Esophagus (tissue), 2 donors: Measurements from ENCODE around the gene BPHL. TPM values are rescaled to one million over a fixed set of nuclear protein-coding genes. Genes with fewer than 3 reads are reported as not detected.

ENCODE experiments used
- H3K27ac ChIP-seq, 2 donors: one replicate each; pipeline ENCODE4 v1.5.1; 2013; ENCODE audit warnings: low read depth in 2 of 2, mild to moderate bottlenecking in 2 of 2, inconsistent platforms in 1 of 2, low read length in 1 of 2, moderate library complexity in 1 of 2
- H3K27me3 ChIP-seq, 2 donors: one replicate each; pipeline ENCODE4 v1.6.1; 2013; ENCODE audit warnings: low read length in 2 of 2, control low read depth in 1 of 2, mild to moderate bottlenecking in 1 of 2; ENCODE audit not compliant: insufficient read depth in 2 of 2, control insufficient read depth in 1 of 2
- H3K36me3 ChIP-seq, 2 donors: one replicate each; pipeline ENCODE4 v1.6.1; 2013; ENCODE audit warnings: low read length in 1 of 2; ENCODE audit not compliant: control insufficient read depth in 2 of 2, insufficient read depth in 2 of 2
- H3K4me1 ChIP-seq, 2 donors: one replicate each; pipeline ENCODE4 v1.6.1; 2013; ENCODE audit warnings: low read length in 1 of 2; ENCODE audit not compliant: control insufficient read depth in 2 of 2, insufficient read depth in 2 of 2
- H3K4me3 ChIP-seq, 2 donors: one replicate each; pipeline ENCODE4 v1.5.1; 2013; ENCODE audit warnings: low read length in 2 of 2, mild to moderate bottlenecking in 2 of 2, low read depth in 1 of 2, moderate library complexity in 1 of 2
- H3K9me3 ChIP-seq, 2 donors: one replicate each; pipeline ENCODE4 v1.6.1; 2013; ENCODE audit warnings: mild to moderate bottlenecking in 2 of 2, low read depth in 1 of 2, low read length in 1 of 2, moderate library complexity in 1 of 2; ENCODE audit not compliant: control insufficient read depth in 2 of 2, insufficient read depth in 1 of 2
- WGBS, 2 donors: extraction: QIAGEN DNeasy Blood & Tissue Kit; methylation state at CpG; one replicate each; pipeline ENCODE4 v1.1.7; 2013; 5-methylcytosine and 5-hydroxymethylcytosine counted together
- polyA plus RNA-seq, 2 donors: library from polyadenylated mRNA; stranded (reverse); fragments of 200-250 nt; gene quantifications; one replicate each; pipeline ENCODE4 v1.2.3, GENCODE V29; 2013
- donor health status: healthy with polysubstance abuse.
- donor health status: Bipolar disorder and iron deficiency.

Gene BPHL
- polyA plus RNA-seq, 2 donors = 12.5 to 13.2 TPM

DNA sequence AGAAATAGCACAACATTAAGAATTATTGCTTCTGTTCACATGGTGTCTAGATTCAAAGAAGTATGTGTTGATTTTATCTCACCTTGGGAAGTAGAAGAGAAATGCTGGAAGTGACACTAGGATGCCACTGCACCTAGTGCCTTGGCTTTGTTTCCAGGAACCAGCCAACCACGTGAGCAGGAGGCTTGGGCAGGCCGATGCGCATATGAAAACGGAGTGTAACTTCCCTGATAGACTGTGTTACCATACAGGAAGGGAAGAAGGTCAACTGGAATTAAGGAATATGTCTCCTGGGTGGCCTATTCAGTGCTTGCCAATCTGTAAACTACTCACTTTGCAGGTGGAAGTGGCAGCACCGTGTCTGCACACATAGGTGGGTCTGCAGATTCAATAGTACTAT lies 80.9 kb downstream of the BPHL start:
- no peaks in the 10 kb centered on the region for H3K9me3 ChIP-seq
- H3K4me1 ChIP-seq = peaks cover 0 to 4% of the 10 kb centered on the region in 2 donors
- 83 to 87% methylated on average over 5 of the region's 5 CpGs for WGBS, 2 donors
- H3K36me3 ChIP-seq = no peaks in the 10 kb centered on the region
- no peak overlapping the region for H3K27ac ChIP-seq
- no peaks in the 10 kb centered on the region for H3K27me3 ChIP-seq
- no peak overlapping the region for H3K4me3 ChIP-seq

- no peaks in the 10 kb centered on the region for H3K36me3 ChIP-seq
- no peaks in the 10 kb centered on the region for H3K27me3 ChIP-seq
- no peak overlapping the region for H3K27ac ChIP-seq
- H3K9me3 ChIP-seq = no peaks in the 10 kb centered on the region
- no peak overlapping the region for H3K4me3 ChIP-seq
- peaks cover 0 to 4% of the 10 kb centered on the region in 2 donors for H3K4me1 ChIP-seq
Observed at GRCh38 chr6:3200682-3201081, 82.2 kb downstream of the BPHL start.

DNA sequence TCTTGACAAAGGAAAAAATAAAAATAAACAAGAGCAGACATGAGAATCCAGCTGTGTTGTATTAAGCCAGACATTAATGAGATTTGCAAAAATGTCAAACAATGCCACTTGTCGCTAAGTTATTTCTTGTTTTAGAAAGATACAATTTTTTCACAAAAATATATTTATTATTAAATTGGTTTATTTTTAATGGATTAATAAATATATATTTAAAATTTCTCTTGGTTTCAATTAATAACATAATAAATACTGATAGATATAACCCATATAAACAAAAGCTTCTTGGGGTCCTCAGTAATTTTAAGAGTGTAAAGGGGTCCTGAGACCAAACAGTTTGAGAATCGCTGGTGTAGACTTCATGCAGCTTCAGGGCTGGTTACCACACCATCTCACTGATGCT lies 82.9 kb downstream of the BPHL start:
- WGBS, 2 donors = 88 to 91% methylated on average over 2 of the region's 2 CpGs
- no peaks in the 10 kb centered on the region for H3K9me3 ChIP-seq
- H3K4me3 ChIP-seq = no peak overlapping the region
- H3K36me3 ChIP-seq = no peaks in the 10 kb centered on the region
- no peak overlapping the region for H3K27ac ChIP-seq
- no peaks in the 10 kb centered on the region for H3K4me1 ChIP-seq
- no peaks in the 10 kb centered on the region for H3K27me3 ChIP-seq

Other genes starting within 250 kb of the BPHL start
- 1 to 10 TPM; 1.7 to 4.3 TPM for gene SERPINB9, start 215.4 kb upstream of the BPHL start, polyA plus RNA-seq
- 10 to 100 TPM; 86.1 to 95.7 TPM for gene SERPINB6, start 147.1 kb upstream of the BPHL start, polyA plus RNA-seq
- 10 to 100 TPM; 24.2 to 40.0 TPM for gene NQO2, start 118.8 kb upstream of the BPHL start, polyA plus RNA-seq
- 10 to 100 TPM; 11.1 to 13.3 TPM for gene RIPK1, start 50.2 kb upstream of the BPHL start, polyA plus RNA-seq
- 100 to 1,000 TPM in 1 of 2 donors, 10 to 100 TPM in 1; 23.3 to 115 TPM for gene TUBB2A, start 38.8 kb downstream of the BPHL start, polyA plus RNA-seq
- 1 to 10 TPM; 1.6 to 8.4 TPM for gene TUBB2B, start 108.9 kb downstream of the BPHL start, polyA plus RNA-seq
- gene PSMG4, start 140.2 kb downstream of the BPHL start, polyA plus RNA-seq = 10 to 100 TPM; 31.6 to 33.3 TPM